GM21515 (cell line): ENCODE results near the gene CTSE.
"Not testable (repeated sequence)": the region's sequence is repeated elsewhere in the genome, so short reads cannot be mapped to it uniquely, and the experiment has no call there.

Source experiments
- ATAC-seq: cut with Tn5 transposase; IDR thresholded peaks from one replicate; pipeline ENCODE4 v1.9.1; 2021; ENCODE audit not compliant: unreplicated experiment

CTSE gene

GRCh38 chr1:206023695-206024094, at the start of gene CTSE:
CTSE (minus strand) TSS chr1:206023895; CDS start chr1:206023791, 104 bp downstream.
- no peak for ATAC-seq

GRCh38 chr1:206070627-206071304, 47.1 kb upstream of the CTSE start:
- ATAC-seq = no peak

- no peak for ATAC-seq
These were observed 44.6 kb upstream of the CTSE start for GRCh38 chr1:206068314-206068713.

DNA sequence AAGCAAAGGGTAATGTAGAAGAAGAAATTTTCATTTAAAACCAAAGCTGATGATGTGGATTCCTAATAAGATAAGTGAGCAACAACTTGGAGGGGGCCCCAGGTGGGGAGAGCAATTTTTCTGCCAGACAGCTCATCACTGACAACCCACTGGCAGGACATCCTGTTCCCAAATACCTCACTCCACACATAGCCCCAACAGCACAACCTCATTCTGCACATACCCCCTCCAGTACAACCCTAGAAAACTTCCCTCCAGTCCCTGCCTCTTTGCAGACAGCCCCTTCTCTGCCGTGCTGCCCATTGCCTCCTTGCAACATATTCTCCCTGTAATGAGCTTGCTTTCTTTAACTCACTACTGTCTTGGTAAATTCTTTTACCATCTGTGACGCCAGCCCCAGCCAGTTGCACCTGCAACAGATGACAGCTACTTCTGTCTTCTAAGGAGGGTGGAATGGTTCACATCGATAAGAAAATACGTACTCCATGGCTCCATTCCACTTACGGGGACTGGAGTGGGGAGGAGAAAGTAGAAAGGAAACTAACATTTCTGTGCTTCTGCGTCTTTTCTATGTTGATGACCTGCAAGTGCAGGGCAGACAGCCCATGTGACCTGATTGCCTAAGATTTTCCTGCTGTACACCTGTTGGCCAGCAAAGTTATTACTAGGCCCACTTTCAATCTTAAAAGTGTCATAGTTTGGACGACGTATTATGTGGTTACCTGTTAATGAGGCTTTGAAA, 44.0 kb upstream of the CTSE start:
- ATAC-seq = no peak

DNA sequence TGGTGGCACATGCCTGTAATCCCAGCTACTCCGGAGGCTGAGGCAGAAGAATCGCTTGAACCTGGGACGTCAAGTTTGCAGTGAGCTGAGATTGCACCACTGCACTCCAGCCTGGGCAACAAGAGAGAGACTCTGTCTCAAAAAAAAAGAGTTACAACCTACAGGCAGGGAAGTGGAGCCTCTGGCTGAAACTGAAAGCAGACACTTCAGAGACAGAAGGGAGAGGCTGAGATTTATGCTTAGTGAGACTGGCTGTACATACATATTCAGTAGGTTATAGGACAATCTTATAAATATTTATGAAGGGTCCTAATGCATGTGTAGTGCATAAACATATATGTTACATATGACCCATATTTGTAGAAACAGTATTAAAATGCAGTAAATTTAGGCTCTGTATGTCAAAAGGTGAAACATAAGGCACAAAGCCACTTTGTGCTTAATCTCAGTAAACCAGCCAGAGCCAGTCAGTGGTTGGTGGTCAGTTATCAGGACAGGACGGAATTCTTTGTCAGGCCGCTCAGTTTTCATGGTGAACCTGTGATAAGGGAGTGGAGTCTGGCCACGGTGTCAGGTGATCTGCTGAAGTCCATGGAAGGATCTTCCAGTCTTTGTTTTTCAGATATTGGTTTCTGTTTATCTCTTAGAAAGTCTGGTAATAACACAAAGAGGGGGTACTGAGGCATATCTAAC, 42.9 kb upstream of the CTSE start:
- peak; percentile 76 for ATAC-seq

- no peak for ATAC-seq
These were observed 42.0 kb upstream of the CTSE start for GRCh38 chr1:206065547-206066145.

GRCh38 chr1:206064501-206064900, 40.8 kb upstream of the CTSE start:
- ATAC-seq = not testable (repeated sequence)

- ATAC-seq = not testable (repeated sequence)
These were observed 40.3 kb upstream of the CTSE start for GRCh38 chr1:206064001-206064400.

GRCh38 chr1:206062464-206062863, 38.8 kb upstream of the CTSE start:
- ATAC-seq = no peak

DNA sequence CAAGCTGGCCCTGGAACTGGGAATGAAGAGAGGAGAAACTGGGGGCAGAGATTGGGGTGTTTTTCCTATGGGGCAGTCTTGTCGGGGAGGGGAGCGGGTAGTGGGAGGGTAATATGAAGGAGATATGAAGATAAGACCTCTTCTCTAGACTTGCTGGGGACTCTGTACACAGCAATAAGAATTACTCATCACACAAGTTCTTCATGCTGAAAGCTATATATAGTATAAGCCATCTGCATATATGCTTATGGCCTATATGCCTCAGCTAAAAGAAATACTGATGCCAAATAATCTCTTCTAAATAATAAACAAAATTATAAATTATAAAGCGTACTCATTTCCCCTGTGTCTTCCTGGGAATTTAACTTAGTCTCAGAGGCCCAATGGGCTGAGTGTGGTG, 37.1 kb upstream of the CTSE start:
- no peak for ATAC-seq

DNA sequence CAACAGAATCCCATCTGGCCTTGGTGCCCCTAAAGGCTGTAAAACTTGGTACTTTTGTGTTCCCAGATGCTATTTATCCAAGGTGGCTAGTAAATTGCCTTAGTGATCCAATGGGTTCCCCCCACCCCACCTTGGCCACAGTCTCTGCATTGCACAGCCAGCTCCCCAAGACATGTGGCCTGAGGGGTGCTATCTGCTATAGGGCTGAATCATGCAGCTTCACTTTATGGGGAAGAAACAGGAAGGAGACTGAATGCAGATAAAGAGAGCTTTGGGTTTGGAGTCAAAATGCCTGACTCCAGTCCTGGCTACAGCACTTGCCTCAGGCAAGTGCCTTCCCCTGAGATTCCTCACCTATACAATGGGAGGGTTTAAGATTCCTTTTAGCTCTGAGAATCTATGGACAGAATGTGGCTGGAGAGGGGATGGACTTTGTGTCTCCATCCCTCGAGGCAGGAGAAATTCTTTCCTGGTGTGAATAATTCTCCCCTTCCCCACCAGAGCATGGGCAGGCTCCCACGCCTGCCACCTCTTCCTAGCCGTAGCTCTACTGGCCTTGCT, 35.7 kb upstream of the CTSE start:
- no peak for ATAC-seq

- ATAC-seq = no peak
These were observed 35.2 kb upstream of the CTSE start for GRCh38 chr1:206058927-206059292.

DNA sequence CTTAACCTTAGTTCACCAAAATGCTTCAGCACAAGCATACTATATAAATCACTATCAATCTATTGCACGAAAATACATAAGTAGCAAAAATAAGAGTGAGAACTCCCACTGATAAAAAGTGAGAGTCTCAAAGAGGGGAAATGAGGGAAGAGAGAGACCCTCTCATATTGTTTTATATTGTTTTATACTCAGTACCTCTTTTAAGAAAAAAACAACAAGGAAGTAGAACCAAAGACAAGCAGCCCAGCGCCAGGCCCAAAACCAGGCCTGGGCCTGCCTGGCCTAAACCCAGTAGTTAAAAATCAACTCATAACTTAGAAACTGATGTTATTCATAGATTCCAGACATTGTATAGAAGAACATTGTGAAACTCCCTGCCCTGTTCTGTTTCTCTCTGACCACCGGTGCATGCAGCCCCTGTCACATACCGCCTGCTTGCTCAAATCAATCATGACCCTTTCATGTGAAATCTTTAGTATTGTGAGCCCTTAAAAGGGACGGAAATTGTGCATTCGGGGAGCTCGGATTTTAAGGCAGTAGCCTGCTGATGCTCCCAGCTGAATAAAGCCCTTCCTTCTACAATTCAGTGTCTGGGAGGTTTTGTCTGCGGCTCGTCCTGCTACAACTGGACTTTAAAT, 34.7 kb upstream of the CTSE start:
- ATAC-seq = not testable (repeated sequence)

- ATAC-seq = not testable (repeated sequence)
These were observed 32.1 kb upstream of the CTSE start for GRCh38 chr1:206055639-206056323.

GRCh38 chr1:206055069-206055625, 31.5 kb upstream of the CTSE start:
- ATAC-seq = not testable (repeated sequence)

DNA sequence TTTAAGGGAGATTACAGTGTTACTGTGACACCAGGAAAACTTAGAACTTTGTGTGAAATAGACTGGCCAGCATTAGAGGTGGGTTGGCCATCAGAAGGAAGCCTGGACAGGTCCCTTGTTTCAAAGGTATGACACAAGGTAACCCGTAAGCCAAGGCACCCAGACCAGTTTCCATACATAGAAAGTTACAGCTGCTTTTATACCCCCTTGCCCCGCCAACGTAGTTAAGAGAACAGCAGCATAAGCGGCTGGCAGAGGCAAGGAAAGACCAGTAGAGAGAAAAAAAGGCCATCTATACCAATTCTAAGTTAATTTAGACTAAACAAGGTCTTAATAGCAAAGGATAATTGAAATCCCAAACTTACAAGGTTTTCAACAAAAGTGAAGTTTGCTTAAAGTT, 29.9 kb upstream of the CTSE start:
- not testable (repeated sequence) for ATAC-seq

- not testable (repeated sequence) for ATAC-seq
These were observed 29.4 kb upstream of the CTSE start, which contains the start of gene RHEX for GRCh38 chr1:206052919-206053610. RHEX (plus strand) TSS chr1:206053173; CDS start chr1:206097829, 44,656 bp downstream.

GRCh38 chr1:206052231-206052865, 28.7 kb upstream of the CTSE start:
- ATAC-seq = not testable (repeated sequence)
